Skeletal muscle satellite cell (primary cell): ENCODE data around the gene DPY19L1. TPM values are rescaled to one million over a fixed set of nuclear protein-coding genes. Genes with fewer than 3 reads are reported as not detected.
A peak's percentile ranks its signal among the peaks of the same experiment; 100 is the strongest.
"Not testable (repeated sequence)": the region's sequence is repeated elsewhere in the genome, so short reads cannot be mapped to it uniquely, and the experiment has no call there.

Experiments used
- H3K27me3 ChIP-seq: 2 replicates; pipeline ENCODE4 v1.7.0; 2013; ENCODE audit warnings: low read length; ENCODE audit not compliant: control insufficient read depth, insufficient read depth
- H3K36me3 ChIP-seq: 2 replicates; pipeline ENCODE4 v1.7.0; 2013; ENCODE audit warnings: mild to moderate bottlenecking, control low read depth, low read length; ENCODE audit not compliant: insufficient read depth
- H3K4me1 ChIP-seq: 2 replicates; pipeline ENCODE4 v1.7.0; 2013; ENCODE audit warnings: low read length; ENCODE audit not compliant: control insufficient read depth, insufficient read depth
- H3K4me2 ChIP-seq: 2 replicates; pipeline ENCODE4 v1.7.0; 2013; ENCODE audit warnings: mild to moderate bottlenecking, low read length
- H3K4me3 ChIP-seq: 2 replicates; pipeline ENCODE4 v1.7.0; 2013; ENCODE audit warnings: low read length
- H3K9ac ChIP-seq: 2 replicates; pipeline ENCODE4 v1.7.0; 2013; ENCODE audit warnings: mild to moderate bottlenecking, low read depth, low read length, moderate library complexity
- H3K9me3 ChIP-seq: replicated peaks from 2 replicates; pipeline ENCODE4 v1.7.0; 2013; ENCODE audit warnings: mild to moderate bottlenecking, control low read depth, low read length
- total RNA-seq: library from RNA; depleted of rRNA; stranded (reverse); fragments of >200 nt; gene quantifications from 2 replicates; pipeline ENCODE4 v1.2.3, GENCODE V29; 2012; rRNA removed

DPY19L1 gene
- 21.8 and 22.6 TPM in 2 replicates for total RNA-seq

DNA sequence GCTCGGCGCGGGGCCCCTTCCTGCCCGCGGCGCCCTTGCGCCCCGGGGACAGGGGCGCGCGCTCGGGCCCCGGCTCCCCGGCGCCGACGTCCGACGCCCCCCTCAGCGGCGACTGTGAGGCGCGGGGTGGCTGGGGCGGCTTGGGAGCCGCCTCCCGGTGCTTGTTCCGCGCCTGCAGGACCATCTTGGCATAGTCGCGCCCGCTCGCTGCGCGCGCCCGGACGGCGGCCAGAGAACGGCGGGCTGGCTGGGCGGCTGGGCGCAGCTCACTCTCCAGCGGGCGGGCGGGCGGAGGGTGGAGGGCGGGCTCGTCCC, at the start of gene DPY19L1:
Gene DPY19L1, minus strand, starts transcription at position 275 of the 315 bp plus-strand sequence. Its CDS starts 91 bp downstream, at position 184.
- Histone ChIP-seq H3K36me3 (no peaks in the 10 kb centered on the region), H3K9me3 (no peaks in the 10 kb centered on the region), H3K9ac (peak within 1 kb of the TSS; percentile 79), H3K4me3 (peak within 1 kb of the TSS; percentile 79), H3K27me3 (no peaks in the 10 kb centered on the region), H3K4me2 (peak within 1 kb of the TSS; percentile 93), H3K4me1 (peaks cover 21% of the 10 kb centered on the region)

DNA sequence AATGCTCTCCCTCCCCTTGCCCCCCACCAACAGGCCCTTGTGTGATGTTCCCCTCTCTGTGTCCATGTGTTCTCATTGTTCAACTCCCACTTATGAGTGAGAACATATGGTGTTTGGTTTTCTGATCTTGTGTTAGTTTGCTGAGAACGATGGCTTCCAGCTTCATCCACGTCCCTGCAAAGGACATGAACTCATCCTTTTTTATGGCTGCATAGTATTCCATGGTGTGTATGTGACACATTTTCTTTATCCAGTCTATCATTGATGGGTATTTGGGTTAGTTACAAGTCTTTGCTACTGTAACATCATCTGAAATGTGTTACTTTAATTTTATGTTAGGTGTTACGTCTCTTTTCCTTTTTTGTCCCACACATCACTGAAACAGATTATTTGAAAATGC, 42.2 kb upstream of the DPY19L1 start:
- not testable (repeated sequence) for H3K4me3 ChIP-seq, H3K36me3 ChIP-seq, H3K9me3 ChIP-seq, H3K27me3 ChIP-seq, H3K4me2 ChIP-seq, H3K4me1 ChIP-seq, H3K9ac ChIP-seq

DNA sequence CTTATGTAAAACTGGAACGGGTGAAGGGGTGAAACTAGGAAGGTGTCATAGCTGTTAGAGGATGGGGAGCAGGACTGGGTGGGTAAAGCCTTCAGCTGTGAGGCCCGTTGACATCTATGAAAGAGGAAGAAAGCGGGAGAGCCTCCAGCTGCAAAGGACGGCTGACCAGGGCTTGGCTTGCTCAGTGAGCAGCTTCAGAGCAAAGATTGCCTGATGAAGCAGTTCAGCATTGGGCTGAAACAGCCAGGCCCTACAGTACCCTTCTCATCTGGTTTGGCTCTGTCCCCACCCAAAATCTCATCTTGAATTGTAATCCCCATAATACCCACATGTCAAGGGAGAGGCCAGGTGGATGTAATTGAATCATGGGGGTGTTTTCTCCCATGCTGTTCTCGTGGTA, 36.7 kb upstream of the DPY19L1 start:
- H3K27me3 ChIP-seq, H3K9me3 ChIP-seq, H3K36me3 ChIP-seq, H3K4me1 ChIP-seq, H3K4me2 ChIP-seq, H3K9ac ChIP-seq, H3K4me3 ChIP-seq: not testable (repeated sequence)

DNA sequence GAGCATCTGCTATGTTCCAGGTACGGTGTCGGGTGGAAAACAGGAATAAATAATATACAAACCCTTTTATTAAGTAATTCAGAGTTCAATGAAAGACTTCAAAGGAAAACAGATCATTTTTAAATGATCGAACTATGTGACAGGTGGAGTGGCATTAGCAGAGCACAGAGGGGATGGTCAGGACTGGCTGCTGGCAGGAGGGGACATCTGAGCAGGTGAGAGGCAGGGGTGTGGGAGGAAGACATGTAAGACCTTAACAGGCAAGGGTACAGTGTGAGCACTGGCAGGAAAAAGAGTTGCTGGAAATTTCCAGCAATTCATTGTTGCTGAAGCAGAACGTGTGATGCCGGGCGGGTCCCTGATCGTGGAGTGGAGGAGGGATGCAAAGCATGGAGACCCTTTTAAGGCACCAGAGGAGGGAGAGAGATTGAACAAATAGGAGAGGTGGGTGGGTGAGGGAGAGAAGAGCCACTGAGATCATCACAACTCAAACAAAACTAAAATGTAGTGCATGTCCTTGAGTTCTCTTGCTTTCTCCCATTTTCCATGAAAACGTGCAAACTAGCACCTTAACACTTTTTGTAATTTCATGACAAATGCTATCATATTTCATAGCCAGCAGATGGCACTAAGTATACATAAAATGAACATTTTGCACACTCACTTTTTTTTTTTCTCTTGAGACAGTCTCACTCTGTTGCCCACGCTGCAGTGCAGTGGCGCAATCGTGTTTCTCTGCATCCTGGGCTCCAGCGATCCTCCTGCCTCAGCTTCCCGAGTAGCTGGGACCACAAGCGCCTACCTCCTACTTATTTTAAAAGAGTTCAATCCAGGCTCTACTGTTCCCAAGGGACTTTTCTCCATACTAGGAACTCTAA, 35.9 kb upstream of the DPY19L1 start:
- H3K27me3 ChIP-seq, H3K36me3 ChIP-seq, H3K9ac ChIP-seq, H3K9me3 ChIP-seq, H3K4me1 ChIP-seq, H3K4me3 ChIP-seq, H3K4me2 ChIP-seq: not testable (repeated sequence)

DNA sequence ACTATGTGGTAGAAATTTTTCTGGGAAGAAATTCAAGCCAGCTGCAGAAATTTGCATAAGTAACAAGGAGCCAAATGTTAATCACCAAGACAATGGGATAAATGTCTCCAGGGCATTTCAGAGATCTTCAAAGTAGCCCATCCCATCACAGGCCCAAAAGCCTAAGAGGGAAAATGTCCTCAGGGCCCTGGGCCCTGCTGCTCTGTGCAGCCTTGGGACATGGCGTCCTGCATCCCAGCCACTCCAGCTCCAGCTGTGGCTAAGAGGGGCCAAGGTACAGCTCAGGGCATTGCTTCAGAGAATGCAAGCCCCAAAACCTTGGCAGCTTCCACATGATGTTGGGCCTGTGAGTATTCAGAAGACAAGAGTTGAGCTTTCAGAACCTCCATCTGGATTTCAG, 31.8 kb upstream of the DPY19L1 start:
- H3K9ac ChIP-seq, H3K36me3 ChIP-seq, H3K9me3 ChIP-seq, H3K4me1 ChIP-seq, H3K27me3 ChIP-seq, H3K4me3 ChIP-seq, H3K4me2 ChIP-seq: not testable (repeated sequence)

DNA sequence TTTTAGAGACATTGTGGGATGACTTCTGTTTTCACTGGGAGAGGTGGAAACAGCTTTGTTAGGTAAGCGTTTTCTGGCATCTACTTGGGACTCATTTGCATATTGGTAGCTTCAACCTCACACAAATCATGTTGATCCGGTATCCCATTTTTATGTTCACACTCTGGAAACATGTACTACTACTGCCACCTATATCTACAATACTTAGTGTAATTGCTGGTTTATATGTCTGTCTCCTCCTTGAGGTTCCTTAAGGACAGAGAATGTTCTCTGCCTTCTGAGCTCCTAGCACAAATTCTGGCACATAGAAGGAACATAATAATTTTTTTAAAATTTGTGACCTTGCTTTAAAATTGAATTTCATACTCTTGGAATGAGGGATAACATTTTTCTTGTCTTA, 28.1 kb upstream of the DPY19L1 start:
- H3K36me3 ChIP-seq, H3K9ac ChIP-seq, H3K9me3 ChIP-seq, H3K4me1 ChIP-seq, H3K4me3 ChIP-seq, H3K4me2 ChIP-seq, H3K27me3 ChIP-seq: not testable (repeated sequence)

DNA sequence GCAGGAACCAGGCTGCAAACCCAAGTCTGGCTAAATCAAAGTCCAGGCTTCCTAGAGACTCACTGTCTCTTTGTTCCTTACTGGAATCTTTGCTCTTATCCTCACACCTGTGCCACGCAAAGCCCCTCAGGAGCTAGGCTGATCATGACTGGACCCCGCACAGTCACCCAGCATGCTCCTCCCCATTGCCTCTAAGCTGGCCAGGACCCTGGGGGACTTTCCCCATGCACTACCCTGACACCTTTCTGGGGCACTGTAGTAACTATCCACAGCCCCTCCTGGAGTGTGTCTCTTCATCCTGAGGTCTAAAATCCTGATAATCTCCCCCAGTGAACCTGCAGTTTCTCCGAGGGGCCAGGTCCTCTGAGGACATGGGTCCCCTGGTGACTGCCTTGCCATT, 21.3 kb upstream of the DPY19L1 start:
- not testable (repeated sequence) for H3K4me1 ChIP-seq, H3K36me3 ChIP-seq, H3K9ac ChIP-seq, H3K4me3 ChIP-seq, H3K4me2 ChIP-seq, H3K9me3 ChIP-seq, H3K27me3 ChIP-seq

DNA sequence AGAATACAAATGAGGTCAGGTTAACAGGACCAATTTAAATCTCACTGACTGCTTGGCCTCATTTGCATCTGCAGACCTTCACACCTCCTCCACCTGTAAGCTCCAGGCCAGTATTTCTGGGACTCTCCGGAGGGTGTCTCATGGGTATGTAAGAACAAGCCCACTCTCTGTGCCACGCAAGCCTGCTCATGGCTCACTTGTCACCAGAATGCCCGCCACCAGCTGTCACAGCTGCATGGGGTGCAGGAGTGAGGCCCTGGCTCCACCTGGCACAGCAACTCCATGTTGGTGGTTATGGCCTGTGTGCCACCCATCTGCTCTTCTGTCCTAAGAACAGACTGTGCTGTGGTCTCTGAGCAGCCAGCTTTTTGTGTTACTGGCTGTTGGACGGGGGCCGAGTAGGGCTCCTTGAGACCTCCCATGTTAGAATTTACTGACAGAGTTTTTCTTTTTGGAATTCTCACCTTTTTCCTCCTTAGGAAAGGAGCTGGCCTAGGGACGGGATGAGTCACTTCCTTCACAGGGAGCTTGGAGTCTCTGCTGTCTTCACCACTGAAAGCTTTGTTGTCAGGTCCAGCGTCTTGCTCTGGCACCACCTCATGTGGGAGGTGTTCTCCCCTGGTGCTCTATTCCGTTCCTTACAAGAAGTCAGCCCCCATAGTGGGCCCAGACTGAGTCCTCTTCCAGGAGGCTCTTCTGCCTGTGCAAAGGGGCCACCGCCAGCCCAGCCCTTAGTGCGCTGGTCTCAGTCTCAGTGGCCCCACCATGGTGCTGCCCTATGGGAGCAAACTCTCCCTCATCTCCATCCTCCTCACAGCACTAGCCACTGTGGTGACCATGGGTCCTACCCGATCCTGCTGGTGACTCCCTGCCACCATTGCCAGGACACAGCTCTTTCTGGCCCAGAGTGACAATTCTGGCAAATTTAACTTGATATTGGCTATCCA, 20.5 kb upstream of the DPY19L1 start:
- not testable (repeated sequence) for H3K27me3 ChIP-seq, H3K9me3 ChIP-seq, H3K9ac ChIP-seq, H3K4me3 ChIP-seq, H3K36me3 ChIP-seq, H3K4me2 ChIP-seq, H3K4me1 ChIP-seq

DNA sequence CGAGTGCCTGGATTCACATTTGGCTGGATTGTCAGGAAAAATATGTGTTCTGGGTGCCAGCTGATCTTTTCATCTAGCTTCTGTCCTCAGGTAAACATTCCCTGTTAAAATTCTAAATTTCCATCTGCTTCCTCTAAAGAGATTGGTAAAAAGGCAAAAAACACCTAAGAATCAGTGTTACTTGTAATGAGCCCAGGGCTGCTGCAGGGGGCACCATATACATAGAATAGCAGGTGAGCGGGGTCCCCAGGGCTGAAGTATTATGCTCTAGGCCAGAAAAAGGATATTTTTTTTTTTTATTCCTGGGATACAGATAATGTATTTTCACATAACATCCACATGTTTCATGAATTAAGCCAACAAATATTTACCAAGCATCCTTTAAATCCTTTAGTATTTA, 18.4 kb upstream of the DPY19L1 start:
- not testable (repeated sequence) for H3K9ac ChIP-seq, H3K36me3 ChIP-seq, H3K9me3 ChIP-seq, H3K4me2 ChIP-seq, H3K4me1 ChIP-seq, H3K4me3 ChIP-seq, H3K27me3 ChIP-seq

DNA sequence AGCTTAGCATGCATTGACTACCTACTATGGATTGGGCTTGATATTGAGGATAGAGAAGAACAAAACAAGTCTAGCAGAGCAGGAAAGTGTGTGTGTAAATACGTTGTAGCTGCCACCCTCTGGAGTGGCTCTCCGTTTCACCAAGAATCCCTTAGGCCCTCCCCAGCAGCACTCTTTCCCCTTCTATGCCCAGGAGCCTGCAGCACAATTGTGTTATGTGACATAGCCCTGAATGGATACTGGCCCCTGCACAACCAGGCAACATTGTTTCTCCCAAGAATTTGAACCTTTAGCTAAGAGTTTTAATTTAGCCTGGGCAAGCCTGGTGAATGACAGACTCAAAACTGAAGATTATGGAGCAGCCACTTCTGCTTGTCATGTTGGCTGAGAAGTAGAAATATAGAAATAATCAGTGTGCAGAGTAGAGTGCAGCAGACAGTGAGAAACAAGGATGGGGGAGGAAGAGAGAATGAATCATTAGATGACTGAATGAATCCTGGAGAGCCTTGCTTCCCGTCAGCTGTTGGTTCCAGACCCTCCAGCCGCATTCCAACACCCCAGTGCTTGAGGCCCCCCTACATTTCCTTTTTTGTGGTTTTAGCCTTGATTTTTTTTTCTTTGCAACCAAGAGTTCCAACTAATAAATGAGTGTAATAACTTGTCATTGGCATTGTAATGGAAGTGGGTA, 16.3 kb upstream of the DPY19L1 start:
- not testable (repeated sequence) for H3K9ac ChIP-seq, H3K27me3 ChIP-seq, H3K4me1 ChIP-seq, H3K4me3 ChIP-seq, H3K36me3 ChIP-seq, H3K9me3 ChIP-seq
- peak overlapping the region; percentile 39 for H3K4me2 ChIP-seq

DNA sequence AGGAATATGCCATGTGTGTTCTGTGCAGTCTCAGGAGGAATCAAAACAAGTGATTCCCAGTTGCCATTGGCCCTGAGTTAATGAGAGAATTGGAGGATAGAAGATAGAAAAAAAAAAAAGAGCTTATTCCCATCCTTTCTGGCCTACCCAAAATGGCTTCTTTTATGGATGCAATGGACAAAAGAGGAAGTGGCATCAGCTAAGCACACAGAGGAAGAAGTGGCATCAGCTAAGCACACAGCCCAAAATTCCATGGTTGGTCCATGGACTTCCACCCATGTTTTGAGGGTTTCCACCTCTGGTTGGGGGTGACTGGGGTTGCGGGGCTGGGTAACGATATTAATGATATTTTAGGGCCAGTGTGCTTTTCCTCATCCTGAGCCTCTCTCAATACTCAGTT, 11.1 kb upstream of the DPY19L1 start:
- H3K27me3 ChIP-seq, H3K9me3 ChIP-seq, H3K9ac ChIP-seq, H3K4me1 ChIP-seq, H3K4me3 ChIP-seq, H3K36me3 ChIP-seq, H3K4me2 ChIP-seq: not testable (repeated sequence)
